Activated T-helper 17 cell treated with anti-CD3 and anti-CD28 coated beads, Interleukin-2, amount 50 U/mL, for 72 hours (primary cell): ENCODE measurements around the gene ANKDD1A. TPM values are rescaled to one million over a fixed set of nuclear protein-coding genes. Genes with fewer than 3 reads are reported as not detected.

ENCODE experiments used
- ATAC-seq: fragments of 150-1000 bp; cut with Tn5 transposase; replicated peaks from 2 replicates; pipeline ENCODE4 v1.10.0; 2021; ENCODE audit warnings: mild to moderate bottlenecking, moderate library complexity
- H3K27ac Mint-ChIP-seq: one replicate; pipeline ENCODE4 v1.8.0; 2022; ENCODE audit warnings: mixed read lengths
- H3K27me3 Mint-ChIP-seq: one replicate; pipeline ENCODE4 v1.8.0; 2022; ENCODE audit warnings: mixed read lengths
- H3K36me3 Mint-ChIP-seq: one replicate; pipeline ENCODE4 v1.8.0; 2022; ENCODE audit warnings: low read depth, mild to moderate bottlenecking, mixed read lengths
- H3K4me1 Mint-ChIP-seq: one replicate; pipeline ENCODE4 v1.8.0; 2022; ENCODE audit warnings: mixed read lengths
- H3K4me3 Mint-ChIP-seq: one replicate; pipeline ENCODE4 v1.8.0; 2022; ENCODE audit warnings: mild to moderate bottlenecking, mixed read lengths
- H3K9me3 Mint-ChIP-seq: one replicate; pipeline ENCODE4 v1.8.0; 2022; ENCODE audit warnings: mixed read lengths
- total RNA-seq, 2 donors: library from RNA; stranded (reverse); gene quantifications; one replicate each; pipeline ENCODE4 v1.2.3, GENCODE V29; 2022

ANKDD1A gene
- total RNA-seq, 2 donors from 2014 or later, result 4.3 to 10.1 TPM

DNA sequence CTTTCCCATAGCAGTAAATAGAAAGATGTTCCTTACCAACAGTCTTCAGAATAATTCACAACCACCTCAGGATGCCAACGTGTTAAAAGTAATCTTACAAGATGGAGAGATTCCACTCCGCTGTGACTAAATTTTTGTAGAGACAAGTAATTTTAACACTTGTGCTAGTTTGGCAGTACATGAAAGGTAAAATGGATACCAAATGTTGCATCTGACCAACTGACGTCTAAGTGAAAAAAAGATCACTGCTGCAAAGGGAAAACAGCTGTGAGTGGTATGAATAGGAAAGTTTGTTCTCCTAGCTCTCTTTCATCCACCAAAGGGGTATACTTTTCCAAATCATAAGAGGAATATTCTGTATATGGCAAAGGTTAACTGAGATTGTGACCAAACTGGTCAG, 75.4 kb downstream of the ANKDD1A start:
- H3K4me1 Mint-ChIP-seq, result peaks cover 20% of the 10 kb centered on the region

DNA sequence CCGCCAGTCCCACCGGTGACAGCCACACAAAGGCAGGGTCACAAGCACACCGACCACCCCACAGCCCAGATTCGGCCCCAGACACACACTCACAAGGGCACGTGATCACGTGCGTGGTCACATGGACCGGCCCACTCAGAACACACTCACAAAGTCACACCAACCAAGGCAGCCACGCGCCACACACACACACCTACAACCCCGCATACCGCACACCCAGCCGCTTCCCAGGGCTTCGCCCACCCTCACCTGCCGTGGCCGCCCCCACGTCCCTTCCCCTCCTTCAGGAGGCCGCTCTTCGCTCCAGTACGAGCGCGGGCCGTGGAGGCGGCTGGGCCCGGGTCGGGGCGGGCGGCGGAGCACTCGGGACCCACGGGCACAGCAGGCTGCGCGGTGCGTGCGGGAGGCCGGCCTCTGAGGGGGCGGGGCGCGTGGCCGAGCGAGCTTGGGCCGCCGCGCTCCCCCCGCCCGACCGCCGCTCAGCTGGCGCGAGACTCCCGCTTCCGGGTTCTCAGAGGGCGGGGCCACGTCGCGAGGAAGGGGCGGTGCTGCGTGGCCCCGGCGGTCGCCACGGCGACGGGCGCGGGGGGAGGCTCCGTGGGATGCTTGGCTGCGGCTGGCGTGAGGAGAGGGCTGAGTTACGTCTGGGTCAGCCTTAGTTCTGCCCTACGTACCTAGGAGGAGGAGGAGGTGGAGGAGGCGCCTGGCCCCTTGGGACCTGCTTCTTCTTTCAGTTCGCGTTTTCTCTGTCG, 77.9 kb downstream of the ANKDD1A start, which contains the start of gene SPG21:
Gene SPG21 (minus strand): TSS at position 499 of the 752 bp plus-strand sequence. CDS start 6,345 bp downstream, outside the sequence.
- Mint-ChIP-seq H3K4me1 (peaks cover 20% of the 10 kb centered on the region), H3K27me3 (no peaks in the 10 kb centered on the region)
- ATAC-seq, result peak; percentile 99

More for the DNA sequence above, 75.4 kb downstream of the ANKDD1A start:
- no peaks in the 10 kb centered on the region for H3K9me3 Mint-ChIP-seq
- ATAC-seq, result no peak
- H3K4me3 Mint-ChIP-seq, result peak overlapping the region; percentile 10
- no peaks in the 10 kb centered on the region for H3K27me3 Mint-ChIP-seq
- peaks cover 49% of the 10 kb centered on the region for H3K36me3 Mint-ChIP-seq
- H3K27ac Mint-ChIP-seq, result no peak overlapping the region

DNA sequence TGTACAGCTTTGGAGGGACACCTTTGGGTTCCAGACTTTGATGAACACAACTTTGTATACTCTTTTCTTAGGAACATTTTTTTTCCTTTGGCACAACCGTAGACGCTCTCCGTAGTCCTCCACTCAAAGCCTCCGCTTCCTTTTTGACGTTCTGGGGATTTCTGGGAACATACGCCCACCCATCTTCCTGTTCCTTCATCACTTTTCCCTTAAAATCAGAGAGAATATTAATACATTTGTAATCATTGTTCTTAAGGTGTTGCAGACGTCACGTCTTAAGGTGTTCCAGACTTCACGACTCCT, 78.4 kb downstream of the ANKDD1A start:
- peaks cover 28% of the 10 kb centered on the region for H3K36me3 Mint-ChIP-seq
- H3K27me3 Mint-ChIP-seq, result no peaks in the 10 kb centered on the region
- peak overlapping the region; percentile 100 for H3K4me3 Mint-ChIP-seq
- peak overlapping the region; percentile 99 for H3K27ac Mint-ChIP-seq
- H3K4me1 Mint-ChIP-seq, result peaks cover 20% of the 10 kb centered on the region
- ATAC-seq, result no peak
- no peaks in the 10 kb centered on the region for H3K9me3 Mint-ChIP-seq

More for the DNA sequence above, 77.9 kb downstream of the ANKDD1A start, which contains the start of gene SPG21:
- Mint-ChIP-seq H3K27ac (peak within 1 kb of the TSS; percentile 99), H3K4me3 (peak within 1 kb of the TSS; percentile 100), H3K36me3 (peaks cover 28% of the 10 kb centered on the region), H3K9me3 (no peaks in the 10 kb centered on the region)

DNA sequence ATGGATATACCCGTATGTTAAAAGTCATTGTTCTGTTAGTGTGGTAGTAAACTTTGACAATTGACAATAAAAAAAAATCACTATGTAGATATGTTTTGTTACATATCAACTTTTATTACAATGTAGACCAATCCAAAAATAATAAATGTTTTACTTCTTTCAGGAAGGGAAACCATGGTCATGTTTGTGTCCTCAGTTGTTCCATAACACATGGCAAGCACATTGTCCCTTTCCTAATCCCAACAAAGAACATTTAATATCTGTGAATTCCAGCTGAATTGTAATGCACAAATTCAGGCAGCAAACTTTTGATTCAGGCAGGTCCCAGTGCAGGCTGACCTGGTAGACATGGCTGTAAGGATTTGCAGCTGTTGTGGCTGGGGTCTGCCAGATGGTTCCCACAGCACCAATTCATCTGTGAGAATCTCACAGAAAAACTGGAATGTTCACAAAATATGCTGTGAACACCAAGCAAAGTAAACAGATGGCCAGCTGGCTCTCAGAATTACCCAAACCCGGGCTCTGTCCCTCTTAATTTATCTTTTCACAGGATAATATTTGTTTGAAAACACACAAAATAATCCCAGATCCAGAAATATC, 79.9 kb downstream of the ANKDD1A start:
- no peaks in the 10 kb centered on the region for H3K27me3 Mint-ChIP-seq
- H3K27ac Mint-ChIP-seq, result no peak overlapping the region
- no peak for ATAC-seq
- H3K36me3 Mint-ChIP-seq, result peaks cover 19% of the 10 kb centered on the region
- H3K4me1 Mint-ChIP-seq, result peaks cover 16% of the 10 kb centered on the region
- peak overlapping the region; percentile 100 for H3K4me3 Mint-ChIP-seq
- H3K9me3 Mint-ChIP-seq, result no peaks in the 10 kb centered on the region

DNA sequence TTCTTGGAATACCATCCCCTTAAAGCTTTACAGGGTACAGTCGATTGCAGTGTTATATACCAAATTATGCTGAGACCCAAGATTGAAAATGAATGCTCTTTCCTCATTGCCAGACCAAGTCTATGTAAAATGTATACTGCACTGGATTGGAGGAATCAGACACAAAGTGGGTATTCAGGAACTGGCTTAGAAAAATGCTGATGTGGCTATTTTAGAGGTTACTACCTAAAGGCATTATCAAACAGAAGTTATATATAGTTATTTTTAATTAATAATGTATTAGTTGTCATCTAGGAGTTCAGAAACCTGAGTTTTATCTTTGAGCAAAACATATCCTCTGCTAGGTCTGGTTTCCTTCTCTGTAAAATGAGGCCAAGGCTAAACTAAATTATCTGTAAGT, 81.6 kb downstream of the ANKDD1A start:
- no peak for ATAC-seq
- Mint-ChIP-seq H3K27me3 (no peaks in the 10 kb centered on the region), H3K27ac (peak overlapping the region; percentile 77), H3K36me3 (peaks cover 8% of the 10 kb centered on the region), H3K4me1 (peaks cover 9% of the 10 kb centered on the region), H3K9me3 (no peaks in the 10 kb centered on the region), H3K4me3 (peak overlapping the region; percentile 59)

DNA sequence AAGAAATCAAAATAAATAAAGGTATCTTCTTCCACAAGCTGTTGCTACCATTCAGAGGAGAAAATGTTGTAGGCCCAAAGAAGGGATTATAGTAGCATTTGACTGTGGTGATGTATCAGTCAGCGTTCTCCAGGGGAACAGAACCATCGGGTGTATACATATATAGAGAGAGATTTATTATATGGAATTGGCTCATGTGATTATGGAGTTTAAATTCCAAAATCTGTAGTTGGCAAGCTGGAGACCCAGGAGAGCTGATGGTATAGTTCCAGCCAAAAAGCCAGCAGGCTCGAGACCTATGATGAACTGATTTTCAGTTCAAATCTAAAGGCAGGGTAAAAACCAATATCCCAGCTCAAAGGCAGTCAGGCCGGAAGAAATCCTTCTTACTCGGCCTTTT, 85.4 kb downstream of the ANKDD1A start:
- Mint-ChIP-seq H3K27me3 (no peaks in the 10 kb centered on the region), H3K27ac (no peak overlapping the region), H3K4me1 (no peaks in the 10 kb centered on the region), H3K36me3 (no peaks in the 10 kb centered on the region), H3K4me3 (no peak overlapping the region), H3K9me3 (no peaks in the 10 kb centered on the region)
- ATAC-seq, result no peak

DNA sequence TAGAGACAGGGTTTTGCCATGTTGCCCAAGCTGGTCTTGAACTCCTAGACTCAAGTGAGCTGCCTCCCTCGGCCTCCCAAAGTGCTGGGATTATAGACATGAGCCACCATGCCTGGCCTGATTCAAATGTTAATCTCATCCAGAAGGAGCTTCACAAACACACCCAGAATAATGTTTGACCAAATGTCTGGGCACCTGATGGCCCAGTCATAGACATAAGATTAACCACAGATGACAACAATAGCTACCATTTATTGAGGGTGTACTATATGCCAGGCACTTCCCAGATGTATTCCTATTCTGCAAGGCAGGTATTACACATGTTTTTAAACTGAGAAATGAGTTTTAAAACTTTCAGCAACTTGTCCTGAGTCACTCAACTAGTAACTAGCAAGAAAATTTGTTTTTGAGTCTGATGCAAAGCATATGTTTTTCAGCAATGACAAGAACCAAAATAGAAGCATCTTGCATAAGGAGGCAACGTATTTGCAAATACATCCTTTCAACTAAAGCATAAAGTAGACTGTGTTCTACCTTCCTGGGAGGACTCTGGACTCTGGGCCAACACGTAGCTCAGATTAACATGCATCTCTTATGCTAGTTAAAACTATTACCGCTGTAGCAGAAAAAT, 86.2 kb downstream of the ANKDD1A start:
- Mint-ChIP-seq H3K4me1 (no peaks in the 10 kb centered on the region), H3K36me3 (peaks cover 6% of the 10 kb centered on the region), H3K4me3 (no peak overlapping the region), H3K9me3 (no peaks in the 10 kb centered on the region), H3K27ac (no peak overlapping the region), H3K27me3 (no peaks in the 10 kb centered on the region)
- ATAC-seq, result no peak

DNA sequence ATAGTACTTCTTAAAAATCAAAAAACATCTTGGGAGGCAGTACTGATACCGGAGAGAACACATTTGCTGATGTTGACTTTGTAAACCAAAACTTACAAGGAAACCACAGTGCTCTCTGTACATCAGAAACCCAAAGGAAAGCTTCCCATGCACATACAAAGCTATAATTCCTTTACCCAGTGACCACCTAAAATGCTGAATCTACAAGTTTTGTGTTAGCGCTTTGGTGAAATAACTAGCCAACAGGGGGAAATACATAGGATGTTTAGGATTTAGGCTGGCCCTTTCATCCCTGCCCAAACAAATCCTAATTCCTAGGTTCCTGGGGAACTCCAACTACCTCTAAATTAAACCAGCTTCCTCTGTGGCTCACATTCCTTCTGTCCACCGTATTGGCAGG, 93.3 kb downstream of the ANKDD1A start:
- H3K36me3 Mint-ChIP-seq, result peaks cover 39% of the 10 kb centered on the region
- H3K27me3 Mint-ChIP-seq, result no peaks in the 10 kb centered on the region
- H3K4me1 Mint-ChIP-seq, result no peaks in the 10 kb centered on the region
- H3K4me3 Mint-ChIP-seq, result no peak overlapping the region
- no peaks in the 10 kb centered on the region for H3K9me3 Mint-ChIP-seq
- no peak overlapping the region for H3K27ac Mint-ChIP-seq
- ATAC-seq, result no peak

DNA sequence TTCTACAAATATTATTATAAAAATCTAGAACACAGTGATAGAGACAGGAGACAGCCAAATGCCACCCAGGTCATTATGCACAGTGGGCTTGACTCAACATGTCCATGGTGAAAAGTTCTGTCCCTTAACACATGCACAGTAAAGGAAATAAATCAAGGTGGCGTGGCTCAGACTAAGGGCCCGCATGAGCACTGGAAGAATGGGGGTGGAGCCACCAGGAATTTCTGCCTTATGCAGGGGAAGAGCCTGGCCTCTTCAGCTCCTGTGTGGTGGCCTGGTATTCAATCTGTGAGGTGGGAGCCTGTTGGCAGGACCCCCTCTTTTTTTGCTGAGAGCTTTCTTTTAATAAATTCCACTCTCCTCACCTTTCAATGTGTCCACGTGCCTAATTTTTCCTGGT, 95.2 kb downstream of the ANKDD1A start:
- Mint-ChIP-seq H3K27ac (no peak overlapping the region), H3K36me3 (peaks cover 49% of the 10 kb centered on the region), H3K4me3 (no peak overlapping the region), H3K4me1 (no peaks in the 10 kb centered on the region), H3K9me3 (no peaks in the 10 kb centered on the region), H3K27me3 (no peaks in the 10 kb centered on the region)
- ATAC-seq, result no peak

Other genes starting within 250 kb of the ANKDD1A start
- not detected for gene RBPMS2, start 136.3 kb upstream of the ANKDD1A start, total RNA-seq
- 10 to 100 TPM; 44.4 to 53.1 TPM for gene PIF1, start 86.3 kb upstream of the ANKDD1A start, total RNA-seq
- 10 to 100 TPM; 21.8 to 25.9 TPM for gene PLEKHO2, start 70.0 kb upstream of the ANKDD1A start, total RNA-seq
- 10 to 100 TPM; 65.1 to 87.7 TPM for gene SPG21, start 78.0 kb downstream of the ANKDD1A start, total RNA-seq
- gene MTFMT, start 117.7 kb downstream of the ANKDD1A start, total RNA-seq, result 10 to 100 TPM; 11.6 to 17.1 TPM
- gene SLC51B, start 133.5 kb downstream of the ANKDD1A start, total RNA-seq, result not detected
- not detected for gene RASL12, start 156.1 kb downstream of the ANKDD1A start, total RNA-seq
- not detected for gene KBTBD13, start 164.8 kb downstream of the ANKDD1A start, total RNA-seq
- 1 to 10 TPM; 5.2 to 6.1 TPM for gene UBAP1L, start 203.3 kb downstream of the ANKDD1A start, total RNA-seq
- 10 to 100 TPM; 22.0 to 36.7 TPM for gene PDCD7, start 221.9 kb downstream of the ANKDD1A start, total RNA-seq